Loucy (cell line): Measurements from ENCODE around the gene BTBD6.
"Not testable (repeated sequence)": the region's sequence is repeated elsewhere in the genome, so short reads cannot be mapped to it uniquely, and the experiment has no call there.

Experiments
- H2AFZ ChIP-seq: fragments of 200-600 bp; sonication (generic); 2 replicates; pipeline ENCODE4 v1.6.0; 2016; ENCODE audit warnings: antibody characterized with exemption, mild to moderate bottlenecking, low read length, moderate library complexity
- H3F3A ChIP-seq: fragments of 200-600 bp; 2 replicates; pipeline ENCODE4 v1.6.0; 2016; ENCODE audit warnings: antibody characterized with exemption, low read depth, mild to moderate bottlenecking
- H3K27me3 ChIP-seq: fragments of 200-600 bp; sonication (generic); 2 replicates; pipeline ENCODE4 v1.6.1; 2014; ENCODE audit warnings: low read length, mild to moderate bottlenecking; ENCODE audit not compliant: insufficient read depth, poor library complexity, severe bottlenecking
- H3K36me3 ChIP-seq: fragments of 200-600 bp; sonication (generic); 2 replicates; pipeline ENCODE4 v1.6.1; 2016; ENCODE audit warnings: low read length; ENCODE audit not compliant: insufficient read depth
- H3K4me1 ChIP-seq: fragments of 200-600 bp; sonication (generic); 2 replicates; pipeline ENCODE4 v1.5.1; 2014; ENCODE audit warnings: low read length, mild to moderate bottlenecking; ENCODE audit not compliant: insufficient read depth, poor library complexity, severe bottlenecking
- H3K4me2 ChIP-seq: fragments of 200-600 bp; sonication (generic); 2 replicates; pipeline ENCODE4 v1.6.0; 2014; ENCODE audit warnings: antibody characterized with exemption, low read length, low read depth, mild to moderate bottlenecking; ENCODE audit not compliant: poor library complexity, severe bottlenecking
- H3K4me3 ChIP-seq: fragments of 200-600 bp; sonication (generic); 2 replicates; pipeline ENCODE4 v1.5.1; 2014; ENCODE audit warnings: low read length, mild to moderate bottlenecking, mixed read lengths; ENCODE audit not compliant: poor library complexity, severe bottlenecking
- H3K79me2 ChIP-seq: fragments of 200-600 bp; sonication (generic); 2 replicates; pipeline ENCODE4 v1.6.1; 2014; ENCODE audit warnings: low read length; ENCODE audit not compliant: insufficient read depth
- H3K9ac ChIP-seq: fragments of 200-600 bp; sonication (generic); 2 replicates; pipeline ENCODE4 v1.6.0; 2014; ENCODE audit warnings: mild to moderate bottlenecking, low read depth, low read length, moderate library complexity; ENCODE audit not compliant: poor library complexity, severe bottlenecking
- H3K9me2 ChIP-seq: fragments of 200-600 bp; sonication (generic); replicated peaks from 2 replicates; pipeline ENCODE4 v1.6.1; 2016; ENCODE audit warnings: low read depth, low read length, mixed read lengths
- H3K9me3 ChIP-seq: fragments of 200-600 bp; sonication (generic); 2 replicates; pipeline ENCODE4 v1.6.1; 2014; ENCODE audit warnings: mild to moderate bottlenecking, antibody characterized with exemption, low read length, low read depth; ENCODE audit not compliant: insufficient read depth
- H4K20me1 ChIP-seq: fragments of 200-600 bp; sonication (generic); 2 replicates; pipeline ENCODE4 v1.6.0; 2014; ENCODE audit warnings: antibody characterized with exemption, low read length, mild to moderate bottlenecking; ENCODE audit not compliant: insufficient read depth, poor library complexity, severe bottlenecking
- EZH2phosphoT487 ChIP-seq: fragments of 200-600 bp; IDR thresholded peaks from 2 replicates; pipeline ENCODE4 v1.6.1; 2018; ENCODE audit warnings: antibody characterized with exemption, mild to moderate bottlenecking, moderate library complexity, borderline replicate concordance
- TF ChIP-seq, protein P1 (sequence below): fragments of 200-600 bp; sonication (generic); conservative IDR thresholded peaks from 2 replicates; pipeline ENCODE4 v1.5.1; 2014; ENCODE audit warnings: mild to moderate bottlenecking, antibody characterized with exemption, low read length

Gene BTBD6

DNA sequence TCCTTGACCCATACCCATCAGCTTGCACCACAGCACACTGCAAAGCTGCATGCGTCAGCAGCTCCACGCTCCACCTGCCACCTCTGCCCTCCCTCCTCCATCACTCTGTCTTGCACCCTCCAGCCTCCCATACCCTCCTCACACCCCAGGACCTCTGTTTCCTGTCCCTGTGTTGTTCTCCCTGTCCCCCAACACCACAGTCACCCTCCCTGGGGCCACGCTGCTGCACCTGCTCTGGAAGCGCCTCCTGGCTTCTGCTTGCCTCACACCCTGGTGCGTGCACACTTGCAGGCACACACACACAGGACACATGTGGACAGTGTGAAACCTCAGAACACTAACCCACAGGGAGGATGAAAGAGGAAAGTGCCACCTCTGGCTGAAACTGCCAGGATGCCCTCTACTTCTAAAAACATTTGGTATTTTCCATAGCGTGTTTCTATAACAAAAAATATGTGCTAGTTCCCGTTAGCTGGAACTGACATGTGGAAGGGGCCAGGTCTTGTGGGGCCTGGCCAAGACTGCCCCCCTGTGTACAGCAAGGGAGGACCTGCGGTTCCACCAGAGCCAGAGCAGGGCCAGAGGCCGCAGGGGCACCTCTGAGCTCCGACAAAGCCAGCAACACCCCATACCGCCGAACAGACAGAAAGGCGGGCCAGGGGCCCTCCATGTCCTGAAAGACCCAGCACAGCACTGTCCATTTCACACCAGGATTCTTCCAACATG is 42.5 kb downstream of the BTBD6 start:
- Histone ChIP-seq H3K4me3 (no peak overlapping the region), H4K20me1 (peaks cover 29% of the 10 kb centered on the region), H3K4me2 (no peak overlapping the region), H3K9ac (no peak overlapping the region), H3K36me3 (peaks cover 3% of the 10 kb centered on the region; the same call in 1 of the 2 replicates), H2AFZ (no peak overlapping the region), H3K9me2 (no peaks in the 10 kb centered on the region), H3F3A (no peaks in the 10 kb centered on the region), H3K9me3 (no peaks in the 10 kb centered on the region), H3K27me3 (no peaks in the 10 kb centered on the region), H3K79me2 (peaks cover 87% of the 10 kb centered on the region), H3K4me1 (peaks cover 39% of the 10 kb centered on the region)
- TF ChIP-seq EZH2phosphoT487: no peak
- TF ChIP-seq, protein P1, sequence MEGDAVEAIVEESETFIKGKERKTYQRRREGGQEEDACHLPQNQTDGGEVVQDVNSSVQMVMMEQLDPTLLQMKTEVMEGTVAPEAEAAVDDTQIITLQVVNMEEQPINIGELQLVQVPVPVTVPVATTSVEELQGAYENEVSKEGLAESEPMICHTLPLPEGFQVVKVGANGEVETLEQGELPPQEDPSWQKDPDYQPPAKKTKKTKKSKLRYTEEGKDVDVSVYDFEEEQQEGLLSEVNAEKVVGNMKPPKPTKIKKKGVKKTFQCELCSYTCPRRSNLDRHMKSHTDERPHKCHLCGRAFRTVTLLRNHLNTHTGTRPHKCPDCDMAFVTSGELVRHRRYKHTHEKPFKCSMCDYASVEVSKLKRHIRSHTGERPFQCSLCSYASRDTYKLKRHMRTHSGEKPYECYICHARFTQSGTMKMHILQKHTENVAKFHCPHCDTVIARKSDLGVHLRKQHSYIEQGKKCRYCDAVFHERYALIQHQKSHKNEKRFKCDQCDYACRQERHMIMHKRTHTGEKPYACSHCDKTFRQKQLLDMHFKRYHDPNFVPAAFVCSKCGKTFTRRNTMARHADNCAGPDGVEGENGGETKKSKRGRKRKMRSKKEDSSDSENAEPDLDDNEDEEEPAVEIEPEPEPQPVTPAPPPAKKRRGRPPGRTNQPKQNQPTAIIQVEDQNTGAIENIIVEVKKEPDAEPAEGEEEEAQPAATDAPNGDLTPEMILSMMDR: peak; percentile 45

DNA sequence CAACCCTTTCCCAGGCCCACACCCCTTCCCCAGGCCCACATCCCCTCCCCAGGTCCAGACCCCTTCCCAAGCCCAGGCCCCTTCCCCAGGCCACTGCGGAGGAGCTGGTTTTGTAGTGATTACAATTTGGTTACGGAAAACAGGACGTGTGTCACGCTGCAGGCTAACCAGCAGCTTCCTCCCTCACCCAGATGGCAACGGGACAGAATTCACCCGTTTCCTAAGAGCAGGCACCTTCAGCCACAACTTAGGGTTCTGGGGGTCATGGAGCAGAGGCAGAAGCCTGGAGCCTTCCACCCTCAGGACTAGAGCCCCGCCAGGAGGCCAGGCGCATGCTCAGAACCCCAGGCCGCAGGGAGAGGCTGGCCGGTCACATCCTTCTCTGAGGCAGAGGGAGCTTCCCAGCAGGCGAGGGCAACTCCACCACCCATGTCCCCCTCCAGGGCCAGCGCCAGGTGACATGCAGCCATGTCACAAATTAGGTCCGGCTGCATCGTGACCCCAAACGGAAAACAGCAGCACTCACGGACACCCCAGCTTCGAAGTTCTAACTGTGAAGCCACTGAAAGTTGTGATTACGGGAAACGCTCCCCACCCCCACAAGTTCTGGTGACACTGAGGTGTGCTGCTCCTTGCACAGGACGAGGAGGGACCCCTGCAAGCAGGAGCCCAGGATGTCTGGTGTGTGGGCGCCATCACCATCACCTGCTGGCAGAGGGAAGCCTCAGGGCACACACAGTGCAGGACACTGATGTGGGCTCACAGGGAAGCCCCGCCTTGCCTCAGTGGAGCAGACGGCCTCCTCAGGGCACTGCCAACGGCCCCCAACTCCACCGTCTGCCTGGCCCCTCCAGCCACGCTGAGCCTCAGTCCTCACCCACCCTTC is 44.7 kb downstream of the BTBD6 start:
- peak overlapping the region; percentile 47 for H3K9ac ChIP-seq
- H3K4me3 ChIP-seq: peak overlapping the region; percentile 40
- H3F3A ChIP-seq: no peaks in the 10 kb centered on the region
- H4K20me1 ChIP-seq: peaks cover 29% of the 10 kb centered on the region
- TF ChIP-seq EZH2phosphoT487: no peak
- TF ChIP-seq, protein P1: no peak
- no peaks in the 10 kb centered on the region for H3K9me3 ChIP-seq
- H3K4me1 ChIP-seq: peaks cover 44% of the 10 kb centered on the region
- H3K27me3 ChIP-seq: no peaks in the 10 kb centered on the region
- peak overlapping the region; percentile 51 for H3K4me2 ChIP-seq
- H3K9me2 ChIP-seq: no peaks in the 10 kb centered on the region
- H3K36me3 ChIP-seq: no peaks in the 10 kb centered on the region
- H3K79me2 ChIP-seq: peaks cover 88% of the 10 kb centered on the region
- H2AFZ ChIP-seq: no peak overlapping the region

DNA sequence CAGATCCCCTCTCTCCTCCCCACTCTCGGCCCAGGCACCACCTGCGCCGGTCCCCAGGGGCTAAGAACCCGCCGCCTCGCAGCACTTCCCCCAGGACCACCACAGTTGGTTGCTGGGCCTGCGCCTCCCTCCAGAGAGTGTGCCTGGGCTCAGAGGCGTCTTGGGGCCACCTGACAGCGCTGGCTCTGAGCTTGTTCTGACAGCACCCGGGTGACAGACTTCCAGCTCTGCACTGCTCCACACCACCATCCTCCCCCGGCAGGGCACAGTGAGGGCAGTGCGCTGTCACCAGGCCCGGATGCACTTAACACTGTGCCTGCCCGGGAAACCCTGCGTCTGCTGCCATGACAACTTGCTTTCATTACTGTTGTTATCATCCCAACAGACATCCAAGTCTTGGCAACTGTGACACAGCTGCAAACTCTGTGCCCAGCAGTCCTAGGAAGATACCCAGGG is 45.8 kb downstream of the BTBD6 start:
- H3K79me2 ChIP-seq: peaks cover 93% of the 10 kb centered on the region
- H3K36me3 ChIP-seq: no peaks in the 10 kb centered on the region
- no peaks in the 10 kb centered on the region for H3K9me3 ChIP-seq
- no peaks in the 10 kb centered on the region for H3F3A ChIP-seq
- no peaks in the 10 kb centered on the region for H3K9me2 ChIP-seq
- H3K4me2 ChIP-seq: peak overlapping the region; percentile 51
- H3K4me1 ChIP-seq: peaks cover 48% of the 10 kb centered on the region
- H4K20me1 ChIP-seq: peaks cover 29% of the 10 kb centered on the region
- H2AFZ ChIP-seq: no peak overlapping the region
- H3K9ac ChIP-seq: peak overlapping the region; percentile 47
- TF ChIP-seq EZH2phosphoT487: no peak
- TF ChIP-seq, protein P1: no peak
- H3K27me3 ChIP-seq: no peaks in the 10 kb centered on the region
- peak overlapping the region; percentile 40 for H3K4me3 ChIP-seq

DNA sequence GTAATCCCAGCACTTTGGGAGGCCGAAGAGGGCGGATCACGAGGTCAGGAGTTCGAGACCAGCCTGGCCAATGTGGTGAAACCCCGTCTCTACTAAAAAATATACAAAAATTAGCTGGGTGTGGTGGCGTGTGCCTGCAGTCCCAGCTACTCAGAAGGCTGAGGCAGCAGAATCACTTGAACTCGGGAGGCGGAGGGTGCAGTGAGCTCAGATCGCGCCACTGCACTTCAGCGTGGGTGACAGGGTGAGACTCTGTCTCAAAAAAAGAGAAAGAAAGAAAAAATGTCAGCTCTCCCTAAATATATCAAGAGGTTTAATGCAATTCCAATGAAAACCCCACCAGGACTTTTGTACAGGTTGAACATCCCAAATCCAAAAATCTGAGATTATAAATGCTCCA is 49.0 kb downstream of the BTBD6 start:
- not testable (repeated sequence) for H2AFZ ChIP-seq, H3K9me3 ChIP-seq, H3K36me3 ChIP-seq, H3K9ac ChIP-seq, H3K27me3 ChIP-seq, H3K9me2 ChIP-seq, H3K4me3 ChIP-seq, H3F3A ChIP-seq
- H3K4me2 ChIP-seq: peak overlapping the region; percentile 24
- peaks cover 37% of the 10 kb centered on the region for H3K4me1 ChIP-seq
- peaks cover 34% of the 10 kb centered on the region for H4K20me1 ChIP-seq
- peaks cover 81% of the 10 kb centered on the region for H3K79me2 ChIP-seq
